Measurements from ENCODE around the gene TH.

Gene TH

GRCh38 chr11:2171591-2172003, at the start of gene TH:
Gene TH (minus strand): TSS chr11:2171815. CDS start chr11:2171786, 29 bp downstream.
- no peak for FAIRE-seq

- no peak for FAIRE-seq
Observed at GRCh38 chr11:2221024-2221423, 49.4 kb upstream of the TH start.

- no peak for FAIRE-seq
Observed at GRCh38 chr11:2220173-2220771, 48.7 kb upstream of the TH start.

- no peak for FAIRE-seq
Observed at GRCh38 chr11:2219318-2220017, 47.9 kb upstream of the TH start.

GRCh38 chr11:2218031-2218633, 46.5 kb upstream of the TH start:
- FAIRE-seq: no peak

- no peak for FAIRE-seq
Observed at GRCh38 chr11:2217211-2218030, 45.8 kb upstream of the TH start.

- no peak for FAIRE-seq
Observed at GRCh38 chr11:2216400-2217064, 44.9 kb upstream of the TH start.

GRCh38 chr11:2215561-2216399, 44.2 kb upstream of the TH start:
- FAIRE-seq: no peak

GRCh38 chr11:2215230-2215560, 43.6 kb upstream of the TH start:
- no peak for FAIRE-seq

GRCh38 chr11:2214527-2215229, 43.1 kb upstream of the TH start:
- FAIRE-seq: no peak

GRCh38 chr11:2213890-2214526, 42.4 kb upstream of the TH start:
- no peak for FAIRE-seq

GRCh38 chr11:2213384-2213842, 41.8 kb upstream of the TH start:
- FAIRE-seq: no peak

GRCh38 chr11:2212411-2213251, 41.0 kb upstream of the TH start:
- FAIRE-seq: no peak

GRCh38 chr11:2211113-2211971, 39.7 kb upstream of the TH start:
- no peak for FAIRE-seq

GRCh38 chr11:2210366-2211112, 38.9 kb upstream of the TH start:
- FAIRE-seq: no peak

GRCh38 chr11:2209900-2210321, 38.3 kb upstream of the TH start:
- FAIRE-seq: no peak

- FAIRE-seq: no peak
Observed at GRCh38 chr11:2209370-2209801, 37.8 kb upstream of the TH start.

Measured in G401.6 (cell line).